ENCODE measurements around the gene NLRP4. TPM values are rescaled to one million over a fixed set of nuclear protein-coding genes. Genes with fewer than 3 reads are reported as not detected.

NLRP4 gene
- total and polyA plus RNA-seq, 10 of the 15 experiments (the other 5 are each of a cell fraction or from before 2014, with no cell fraction given), result 0.07 to 9.6 (median 0.29) TPM; not detected in 6

- SMC1A ChIA-PET (ENCODE audit: uncharacterized antibody, unreplicated experiment), result no interaction called here
- TF ChIP-seq POLR2AphosphoS5 (IDR thresholded peaks at IDR 0.05; ENCODE audit: low read length) (no peak), RB1 (IDR thresholded peaks at IDR 0.05; ENCODE audit: borderline replicate concordance) (no peak), RBBP5 (conservative IDR thresholded peaks at IDR 0.05) (no peak), PAX8 (IDR thresholded peaks at IDR 0.05) (no peak), IRF5 (IDR thresholded peaks at IDR 0.05; ENCODE audit: borderline replicate concordance) (no peak), USF2 (IDR thresholded peaks at IDR 0.05; ENCODE audit: borderline replicate concordance, low read depth, low read length) (no peak), ESRRA (IDR thresholded peaks at IDR 0.05; ENCODE audit: low read length) (no peak), PML (IDR thresholded peaks at IDR 0.05; ENCODE audit: low read length) (no peak), E2F8 (IDR thresholded peaks at IDR 0.05; ENCODE audit: low read depth, partially characterized antibody) (no peak), CBX5 (IDR thresholded peaks at IDR 0.05; ENCODE audit: low read depth) (no peak), SUZ12 (IDR thresholded peaks at IDR 0.05; ENCODE audit: unreplicated experiment) (no peak)
- WGBS (ENCODE audit: insufficient coverage, insufficient replicate concordance, low lambda C conversion rate, missing lambda C conversion rate), result 66% methylated on average over 11 of the region's 11 CpGs
- no peaks in the 10 kb centered on the region for H3K79me2 ChIP-seq (ENCODE audit: control insufficient read depth, insufficient read depth, low read length)
- no peaks in the 10 kb centered on the region for H3K9me3 ChIP-seq (replicated peaks; ENCODE audit: control insufficient read depth, insufficient read depth, low read length)
- in situ Hi-C loops (cut with MboI) (no loop called here), intact Hi-C loops (cut with micrococcal nuclease; ENCODE audit: unreplicated experiment) (no loop called here)
- no peak for ATAC-seq
- no peak for FAIRE-seq
- no peak overlapping the region for H2AFZ ChIP-seq (ENCODE audit: control insufficient read depth, low read depth, low read length)
- H4K20me1 ChIP-seq (ENCODE audit: control insufficient read depth, insufficient read depth), result no peaks in the 10 kb centered on the region
- no peak overlapping the region for H3K4me2 ChIP-seq (ENCODE audit: control insufficient read depth, insufficient read depth)
- H3K9ac ChIP-seq (ENCODE audit: control insufficient read depth, insufficient read depth, low read length), result no peak overlapping the region
- RAD21 ChIA-PET (ENCODE audit: unreplicated experiment), result no interaction called here
- no TSS peak for BruUV-seq (replicated peaks)
- no peaks in the 10 kb centered on the region for H3K36me3 ChIP-seq (ENCODE audit: control insufficient read depth in 2 of 2, insufficient read depth in 2 of 2, low read length in 1 of 2)
- no peak overlapping the region for H3K4me3 ChIP-seq
- POLR2A ChIA-PET, result no interaction called here
- H3K4me1 ChIP-seq (ENCODE audit: control insufficient read depth, insufficient read depth, low read length), result no peaks in the 10 kb centered on the region
- CTCF ChIA-PET, result no interaction called here
- H3K27ac ChIP-seq (ENCODE audit: control insufficient read depth, insufficient read depth), result no peak overlapping the region
- no peaks in the 10 kb centered on the region for H3K27me3 ChIP-seq (replicated peaks in 1 of 2; ENCODE audit: control insufficient read depth in 2 of 2, insufficient read depth in 2 of 2, low read length in 1 of 2)
- no peak for DNase-seq (ENCODE audit: low read depth, low spot score)
Observed at GRCh38 chr19:55870736-55871135, 34.4 kb downstream of the NLRP4 start.

Data from GM12878 (cell line).